Measurements from ENCODE around the gene B4GALNT2.
A peak's percentile ranks its signal among the peaks of the same experiment; 100 is the strongest.
"Not testable (repeated sequence)": the region's sequence is repeated elsewhere in the genome, so short reads cannot be mapped to it uniquely, and the experiment has no call there.

B4GALNT2 gene

DNA sequence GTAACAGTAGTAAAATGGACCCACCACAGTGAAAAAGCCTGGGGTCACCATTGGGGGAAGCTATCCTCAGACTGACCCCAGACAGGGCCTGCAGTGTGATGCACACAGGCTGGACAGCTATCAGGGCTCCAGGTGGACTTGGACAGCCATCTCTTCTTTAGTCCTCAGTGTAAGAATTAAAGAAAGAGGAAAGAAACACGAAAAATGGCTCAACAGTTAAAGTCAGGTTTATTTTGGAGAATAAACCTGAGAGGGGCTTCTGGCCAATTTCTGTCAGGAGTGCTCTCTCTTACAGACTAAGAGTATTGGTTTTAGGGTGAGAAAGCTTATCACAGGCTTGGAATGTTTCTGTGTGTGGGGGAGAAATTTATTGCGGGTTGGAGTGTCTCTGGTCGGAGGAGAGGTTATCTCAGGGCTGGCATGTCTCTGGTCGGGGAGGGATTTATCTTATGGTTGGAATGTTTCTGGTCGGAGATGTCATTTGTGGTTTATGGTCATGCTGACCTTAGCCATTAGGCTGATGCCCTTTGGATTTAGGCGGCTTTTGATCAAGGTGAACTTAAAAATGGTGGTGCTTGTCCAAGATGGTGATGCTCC is 10.8 kb upstream of the B4GALNT2 start:
- no peak for DNase-seq

GRCh38 chr17:49122566-49122965 is 10.0 kb upstream of the B4GALNT2 start:
- no peak for DNase-seq

GRCh38 chr17:49123061-49123460 is 9.5 kb upstream of the B4GALNT2 start:
- DNase-seq, result no peak

DNA sequence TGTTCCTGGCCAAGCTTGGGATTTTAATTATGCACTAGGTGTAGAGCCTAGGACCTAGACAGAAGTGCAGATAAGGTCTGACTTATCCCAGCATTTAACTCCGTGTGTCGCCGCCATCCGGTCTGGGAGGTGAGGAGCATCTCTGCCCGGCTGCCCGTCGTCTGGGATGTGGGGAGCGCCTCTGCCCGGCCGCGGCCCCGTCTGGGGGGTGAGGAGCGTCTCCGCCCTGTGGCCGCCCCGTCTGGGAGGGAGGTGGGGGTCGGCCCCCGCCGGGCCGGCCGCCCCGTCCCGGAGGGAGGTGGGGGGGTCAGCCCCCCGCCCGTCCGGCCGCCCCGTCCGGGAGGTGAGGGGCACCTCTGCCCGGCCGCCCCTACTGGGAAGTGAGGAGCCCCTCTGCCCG is 7.1 kb upstream of the B4GALNT2 start:
- no peak for DNase-seq

DNA sequence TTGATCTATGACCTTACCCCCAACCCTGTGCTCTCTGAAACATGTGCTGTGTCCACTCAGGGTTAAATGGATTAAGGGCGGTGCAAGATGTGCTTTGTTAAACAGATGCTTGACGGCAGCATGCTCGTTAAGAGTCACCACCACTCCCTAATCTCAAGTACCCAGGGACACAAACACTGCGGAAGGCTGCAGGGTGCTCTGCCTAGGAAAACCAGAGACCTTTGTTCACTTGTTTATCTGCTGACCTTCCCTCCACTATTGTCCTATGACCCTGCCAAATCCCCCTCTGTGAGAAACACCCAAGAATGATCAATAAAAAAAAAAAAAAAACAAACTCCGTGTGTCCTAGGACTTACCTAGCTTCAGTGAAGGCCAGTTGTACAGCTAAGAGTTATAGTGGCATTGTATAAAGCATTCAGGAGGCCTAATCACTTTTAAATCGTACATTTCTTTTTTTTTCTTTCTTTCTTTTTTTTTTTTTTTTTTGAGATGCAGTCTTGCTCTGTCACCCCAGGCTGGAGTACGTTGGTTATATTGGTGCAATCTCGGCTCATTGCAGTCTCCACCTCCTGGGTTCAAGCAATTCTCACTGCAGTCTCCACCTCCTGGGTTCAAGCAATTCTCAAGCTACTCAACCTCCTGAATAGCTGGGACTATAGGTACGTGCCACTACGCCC is 6.2 kb upstream of the B4GALNT2 start:
- DNase-seq, result not testable (repeated sequence)

- DNase-seq, result not testable (repeated sequence)
Measured at GRCh38 chr17:49129359-49129950, 3.1 kb upstream of the B4GALNT2 start.

- no peak for DNase-seq
Measured at GRCh38 chr17:49130891-49131290, 1.7 kb upstream of the B4GALNT2 start.

DNA sequence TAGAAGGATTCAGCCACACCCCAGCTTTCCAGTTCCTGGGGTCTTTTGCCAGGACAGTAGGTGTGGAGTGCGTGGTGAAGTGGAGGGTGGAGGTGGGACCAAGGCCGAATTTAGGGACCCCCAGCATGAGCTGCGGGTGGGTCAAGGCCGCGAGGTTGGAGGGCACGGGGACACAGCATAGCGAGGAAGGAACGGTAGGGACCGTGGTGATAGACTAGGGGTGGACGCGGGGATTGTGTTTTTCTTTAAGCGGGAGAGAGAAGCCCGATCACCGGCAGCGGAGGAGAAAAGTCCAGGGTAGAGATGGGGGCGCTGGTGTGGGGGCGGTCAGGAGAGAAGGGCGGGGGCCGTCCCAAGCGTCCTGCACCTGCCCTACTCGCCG is 261 bp upstream of the B4GALNT2 start:
- DNase-seq, result no peak

GRCh38 chr17:49136335-49136734 is 3.8 kb downstream of the B4GALNT2 start:
- DNase-seq, result no peak

DNA sequence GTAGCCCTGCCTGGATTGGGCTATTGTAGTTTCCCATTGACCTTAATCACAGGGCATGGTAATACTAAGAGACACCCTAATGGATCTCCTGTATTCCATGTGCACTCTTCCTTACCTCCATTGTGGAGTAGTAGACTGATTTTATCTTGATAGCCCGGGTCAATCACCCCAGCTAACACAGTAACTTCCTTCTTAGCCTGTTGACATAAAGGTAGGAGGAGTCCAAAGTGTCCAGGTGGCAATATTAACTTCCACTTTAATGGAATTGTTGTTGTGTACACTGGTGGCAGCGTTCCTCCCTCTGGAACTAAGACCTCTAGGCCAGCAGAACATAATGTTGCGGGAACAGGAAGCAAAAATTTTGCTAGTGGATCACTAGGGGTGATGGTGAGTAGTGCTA is 13.1 kb downstream of the B4GALNT2 start:
- not testable (repeated sequence) for DNase-seq

- no peak for DNase-seq
Measured at GRCh38 chr17:49146620-49147306, 14.2 kb downstream of the B4GALNT2 start.

DNA sequence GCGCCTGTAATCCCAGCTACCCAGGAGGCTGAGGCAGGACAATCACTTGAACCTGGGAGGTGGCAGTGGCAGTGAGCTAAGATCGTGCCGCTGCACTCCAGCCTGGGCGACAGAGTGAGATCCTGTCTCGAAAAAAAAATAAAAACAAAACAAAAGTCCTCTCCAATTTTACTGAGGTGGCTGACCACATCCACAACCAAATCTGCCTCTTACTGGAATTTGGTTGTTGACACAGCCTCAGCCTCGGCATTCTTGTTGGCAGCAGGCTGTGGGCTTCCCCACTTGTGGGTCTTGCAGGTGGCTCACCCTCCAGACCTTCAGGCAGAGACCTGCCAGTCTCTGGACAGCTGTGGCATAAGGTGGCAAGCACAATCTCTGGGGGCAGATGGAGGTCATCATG is 15.6 kb downstream of the B4GALNT2 start:
- DNase-seq, result no peak

DNA sequence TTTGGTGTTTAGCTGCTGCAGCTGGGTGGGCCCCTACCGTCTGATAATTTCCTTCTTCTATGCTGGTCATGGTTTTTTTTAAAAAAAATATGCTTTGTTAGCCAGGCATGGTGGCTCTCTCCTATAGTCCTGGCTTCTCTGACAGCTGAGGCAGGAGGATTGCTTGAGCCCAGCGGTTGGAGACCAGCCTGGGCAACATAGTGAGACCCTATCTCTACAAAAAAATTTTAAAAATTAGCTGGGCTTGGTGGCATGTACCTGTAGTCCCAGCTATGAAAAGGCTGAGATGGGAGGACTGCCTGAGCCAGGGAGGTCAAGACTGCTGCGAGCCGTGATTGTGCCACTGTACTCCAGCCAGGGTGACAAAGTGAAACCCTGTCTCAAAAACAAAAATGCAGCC is 19.4 kb downstream of the B4GALNT2 start:
- DNase-seq, result no peak

GRCh38 chr17:49156256-49156655 is 23.7 kb downstream of the B4GALNT2 start:
- no peak for DNase-seq

- no peak for DNase-seq
Measured at GRCh38 chr17:49157784-49158183, 25.2 kb downstream of the B4GALNT2 start.

DNA sequence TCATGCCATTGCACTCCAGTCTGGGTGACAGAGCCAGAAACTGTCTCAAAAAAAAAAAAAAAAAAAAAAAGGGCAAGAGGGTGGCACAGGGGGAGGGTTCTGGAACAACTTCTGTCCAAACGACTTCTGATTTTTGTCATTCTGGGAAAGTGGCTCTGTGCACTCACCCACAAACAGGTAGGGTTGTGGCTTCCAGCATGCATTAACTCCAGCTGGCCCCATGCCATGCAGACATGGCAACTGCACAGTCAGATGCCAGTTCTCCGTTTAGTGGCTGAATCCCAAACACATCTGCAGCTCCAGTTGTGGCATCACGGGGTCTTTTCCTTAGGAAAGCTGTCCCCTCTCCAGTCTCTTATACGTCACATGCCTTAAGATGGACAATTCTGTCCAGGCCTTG is 30.3 kb downstream of the B4GALNT2 start:
- no peak for DNase-seq

DNA sequence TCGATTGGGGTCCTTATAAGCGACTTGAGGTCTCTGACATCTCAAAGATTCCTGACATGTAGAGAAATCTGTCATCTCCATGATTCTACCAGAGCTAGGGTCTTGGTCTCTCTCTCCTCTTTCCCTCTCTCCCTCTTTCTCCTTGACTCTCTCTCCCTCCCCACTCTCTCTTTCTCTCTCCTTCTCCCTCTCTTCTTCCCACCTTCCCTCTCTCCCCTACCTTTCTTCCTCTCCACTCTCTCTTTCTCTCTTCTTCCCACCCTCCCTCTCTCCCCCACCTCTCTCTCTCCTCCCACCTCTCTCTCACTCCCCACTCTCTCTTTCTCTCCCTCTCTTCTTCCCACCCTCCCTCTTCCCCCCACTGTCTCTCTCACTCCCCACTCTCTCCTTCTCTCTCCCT is 32.6 kb downstream of the B4GALNT2 start:
- no peak for DNase-seq

- no peak for DNase-seq
Measured at GRCh38 chr17:49168706-49169105, 36.1 kb downstream of the B4GALNT2 start.

DNA sequence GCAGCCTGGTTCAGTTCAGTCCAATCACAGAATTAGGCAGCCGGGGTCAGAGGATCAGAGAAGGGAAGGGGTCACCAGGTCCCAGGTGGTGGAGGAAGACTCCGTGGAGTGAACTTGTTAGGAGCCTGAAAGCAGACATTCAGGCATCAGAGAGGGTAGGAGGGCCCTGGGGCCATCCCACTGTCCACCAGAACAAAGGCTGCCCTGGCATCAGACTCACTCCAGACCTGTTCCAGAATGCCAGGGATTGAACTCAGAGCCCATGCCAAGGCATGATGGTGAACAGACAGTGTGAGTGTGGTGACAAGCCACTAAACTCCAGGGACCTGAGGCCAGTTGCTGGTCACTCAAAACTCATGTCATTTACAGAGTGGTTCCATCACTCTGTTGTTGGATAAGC is 37.6 kb downstream of the B4GALNT2 start:
- DNase-seq, result no peak

- not testable (repeated sequence) for DNase-seq
Measured at GRCh38 chr17:49170711-49171110, 38.1 kb downstream of the B4GALNT2 start.

DNA sequence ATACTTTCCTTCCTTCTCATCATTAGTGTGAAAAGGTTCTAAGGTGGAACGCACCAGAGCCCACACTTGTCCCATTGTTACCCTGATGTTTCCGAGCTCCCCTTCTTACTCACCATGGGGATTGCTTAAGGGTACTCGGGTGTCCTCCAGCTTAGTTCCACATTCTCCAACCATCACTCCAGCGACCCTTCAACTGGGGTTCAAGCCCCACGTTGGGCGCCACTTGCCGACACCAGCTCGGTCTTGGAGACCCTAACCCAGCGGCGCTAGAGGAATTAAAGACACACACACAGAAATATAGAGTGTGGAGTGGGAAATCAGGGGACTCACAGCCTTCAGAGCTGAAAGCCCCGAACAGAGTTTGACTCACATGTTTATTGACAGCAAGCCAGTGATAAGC is 43.4 kb downstream of the B4GALNT2 start:
- not testable (repeated sequence) for DNase-seq

GRCh38 chr17:49180303-49180702 is 47.7 kb downstream of the B4GALNT2 start:
- peak; percentile 77 to 91 (median 86) for DNase-seq

DNA sequence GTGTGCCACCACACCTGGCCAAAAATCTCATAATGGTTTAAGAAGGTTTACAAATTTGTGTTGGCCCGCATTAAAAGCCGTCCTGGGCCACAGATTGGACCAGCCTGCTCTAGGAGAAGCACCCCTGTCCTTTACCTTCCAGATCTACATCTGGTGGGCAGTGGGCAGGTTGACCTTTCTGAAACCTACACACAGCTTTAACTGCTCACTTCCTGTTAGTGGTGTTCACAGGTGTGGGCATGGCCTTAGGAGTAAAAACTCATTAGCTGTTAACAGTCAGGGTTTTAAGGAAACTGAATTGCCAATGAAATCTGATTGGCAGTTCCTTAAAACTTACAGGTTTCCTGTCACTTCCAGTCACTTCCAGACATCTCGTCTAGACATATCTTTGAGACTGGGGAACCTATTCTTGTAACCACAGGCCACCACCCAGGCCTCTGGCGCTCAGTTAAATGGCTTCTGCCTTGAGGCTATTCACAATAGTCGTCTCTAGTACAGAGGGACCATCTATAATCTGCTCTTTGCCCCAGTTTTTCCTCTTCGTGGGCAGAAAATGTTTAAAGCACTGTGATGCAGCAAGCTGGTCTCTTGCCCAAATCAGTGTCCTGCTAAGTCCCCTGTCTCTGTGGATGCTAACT is 48.5 kb downstream of the B4GALNT2 start:
- DNase-seq, result no peak

All from suppressor macrophage (primary cell).